GM11168 (cell line): Measurements from ENCODE around the gene MCHR2.

ENCODE experiments used
- in situ Hi-C: fragments of 300-500 bp; cut with MboI; formaldehyde crosslinking; loops from one replicate; pipeline ENCODE4 v1.12.0; 2022; ENCODE audit warnings: low sequenced_read_pairs; ENCODE audit not compliant: unreplicated experiment

Gene MCHR2

GRCh38 chr6:99912657-99913056 is 81.4 kb downstream of the MCHR2 start:
- in situ Hi-C loops: no loop called here

- in situ Hi-C loops: no loop called here
Observed at GRCh38 chr6:99905209-99906106, 88.6 kb downstream of the MCHR2 start.

GRCh38 chr6:99901596-99902384 is 92.2 kb downstream of the MCHR2 start:
- in situ Hi-C loops: no loop called here

GRCh38 chr6:99894815-99895214 is 99.2 kb downstream of the MCHR2 start:
- in situ Hi-C loops: no loop called here

- in situ Hi-C loops: no loop called here
Observed at GRCh38 chr6:99887066-99887465, 107.0 kb downstream of the MCHR2 start.

- in situ Hi-C loops: no loop called here
Observed at GRCh38 chr6:99885051-99885450, 109.0 kb downstream of the MCHR2 start.

- in situ Hi-C loops: no loop called here
Observed at GRCh38 chr6:99882128-99882702, 111.8 kb downstream of the MCHR2 start.

- in situ Hi-C loops: no loop called here
Observed at GRCh38 chr6:99879431-99879830, 114.6 kb downstream of the MCHR2 start.

GRCh38 chr6:99875068-99875467 is 119.0 kb downstream of the MCHR2 start:
- in situ Hi-C loops: no loop called here

GRCh38 chr6:99873084-99873483 is 120.9 kb downstream of the MCHR2 start:
- in situ Hi-C loops: loop anchor here (25.0 kb wide), 1 partner anchor 214 kb away; no protein-coding TSS in a partner anchor

GRCh38 chr6:99871641-99872040 is 122.4 kb downstream of the MCHR2 start:
- in situ Hi-C loops: loop anchor here (25.0 kb wide), 1 partner anchor 216 kb away; no protein-coding TSS in a partner anchor
